NCI-H2196 (cell line): Measurements from ENCODE around the gene PLXNA1.

ENCODE experiments used
- DNase-seq: peaks from one replicate; lab custom pipeline; 2025; ENCODE audit not compliant: unreplicated experiment; lab: John Stamatoyannopoulos, UW

The PLXNA1 gene

DNA sequence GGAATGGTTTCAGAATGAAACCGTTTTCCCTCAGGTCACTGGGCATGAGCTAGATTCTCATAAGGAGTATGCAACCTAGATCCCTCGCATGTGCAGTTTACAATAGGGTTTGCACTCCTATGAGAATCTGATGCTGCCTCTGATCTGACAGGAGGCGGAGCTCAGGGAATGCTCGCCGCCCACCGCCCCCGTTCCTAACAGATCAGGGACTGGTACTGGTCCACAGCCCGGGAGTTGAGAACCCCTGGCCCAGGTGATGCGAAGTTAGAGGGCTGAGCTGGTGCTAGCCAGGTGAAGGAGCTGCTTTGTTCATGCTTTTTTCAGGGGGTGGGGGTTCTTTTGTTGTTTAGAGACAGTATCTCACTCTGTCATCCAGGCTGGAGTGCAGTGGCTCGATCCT lies 15.5 kb upstream of the PLXNA1 start:
- no peak for DNase-seq

DNA sequence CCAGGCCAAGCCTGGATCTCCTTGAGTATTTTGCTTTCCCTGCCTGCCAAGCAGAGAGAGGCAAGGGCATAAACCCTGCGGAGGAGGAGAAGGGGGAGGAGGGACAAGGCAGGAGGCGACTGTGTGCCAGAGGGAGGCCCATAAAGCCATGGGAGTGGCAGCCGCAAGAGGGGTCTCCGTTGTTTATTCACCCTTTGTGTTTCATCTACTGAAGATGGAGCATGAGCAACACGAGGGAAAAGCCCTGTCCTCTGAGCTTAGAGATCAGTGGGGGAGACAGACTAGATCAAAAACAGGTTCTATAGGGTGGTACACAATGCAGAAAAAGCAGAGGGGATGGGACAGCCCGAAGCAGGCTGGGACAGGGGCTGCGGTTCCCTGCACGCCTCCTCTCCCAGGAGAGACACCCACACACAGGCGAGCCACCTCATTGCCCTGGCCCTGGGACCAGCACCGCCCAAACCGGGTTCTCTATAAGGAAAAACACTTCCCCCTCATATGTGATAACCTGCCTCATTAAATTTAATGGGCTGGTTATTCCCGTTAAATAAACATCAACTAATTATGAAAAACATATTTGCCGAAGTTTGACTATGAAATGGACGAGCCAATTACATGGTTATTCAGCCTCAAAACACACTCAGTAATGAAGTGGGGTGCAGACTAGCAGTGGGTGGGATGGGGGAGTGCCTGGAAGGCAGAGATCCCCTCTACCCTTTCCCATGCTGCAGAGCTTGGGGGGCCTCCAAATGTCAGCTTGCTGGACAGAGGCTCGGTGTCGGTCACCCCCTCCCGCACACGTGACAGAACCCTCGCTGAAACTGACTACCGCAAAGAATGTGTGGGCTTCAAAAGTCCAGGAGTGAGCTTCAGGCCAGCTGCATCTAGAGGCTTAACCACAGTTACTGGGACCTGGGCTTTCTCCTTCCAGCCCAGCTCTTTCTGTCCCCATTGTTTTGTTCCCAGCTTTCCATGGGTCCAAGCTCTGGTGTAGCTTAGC lies 14.2 kb upstream of the PLXNA1 start:
- no peak for DNase-seq

DNA sequence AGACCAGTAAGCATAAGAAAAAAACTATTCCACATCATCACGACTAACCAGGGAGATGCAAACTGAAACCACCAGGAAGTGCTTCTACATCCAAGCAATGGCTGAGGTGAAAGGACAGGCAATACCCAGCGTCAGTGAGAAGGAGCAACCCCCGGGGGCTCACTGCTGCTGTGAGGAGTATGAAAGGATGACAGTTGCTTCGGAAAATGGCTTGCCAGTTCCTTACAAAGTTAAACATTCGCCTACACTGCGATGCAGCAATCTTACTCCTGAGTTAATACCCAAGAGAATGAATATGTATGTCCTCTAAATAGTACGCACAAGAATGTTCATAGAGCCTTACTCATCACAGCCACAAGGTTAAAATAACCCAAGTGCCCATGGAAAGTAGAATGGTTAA lies 13.3 kb upstream of the PLXNA1 start:
- DNase-seq: no peak

DNA sequence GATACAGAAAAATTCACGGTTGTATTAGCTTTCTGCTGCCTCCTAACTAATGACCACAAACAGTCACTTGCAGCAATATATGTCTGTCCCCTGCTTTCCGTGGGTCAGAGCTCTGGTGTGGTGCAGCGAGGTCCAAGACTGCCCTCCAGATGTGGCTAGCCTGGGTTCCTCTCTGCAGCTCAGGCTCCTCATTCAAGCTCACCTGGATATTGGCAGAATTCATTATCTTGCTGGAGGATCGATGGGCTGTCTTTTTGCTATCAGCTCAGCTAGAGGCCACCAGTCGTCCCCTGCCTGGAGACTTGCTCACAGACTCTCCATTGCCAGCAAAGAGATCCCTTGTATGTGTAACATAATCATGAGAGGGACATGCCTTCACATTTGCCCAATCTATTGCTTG lies 12.8 kb upstream of the PLXNA1 start:
- no peak for DNase-seq

DNA sequence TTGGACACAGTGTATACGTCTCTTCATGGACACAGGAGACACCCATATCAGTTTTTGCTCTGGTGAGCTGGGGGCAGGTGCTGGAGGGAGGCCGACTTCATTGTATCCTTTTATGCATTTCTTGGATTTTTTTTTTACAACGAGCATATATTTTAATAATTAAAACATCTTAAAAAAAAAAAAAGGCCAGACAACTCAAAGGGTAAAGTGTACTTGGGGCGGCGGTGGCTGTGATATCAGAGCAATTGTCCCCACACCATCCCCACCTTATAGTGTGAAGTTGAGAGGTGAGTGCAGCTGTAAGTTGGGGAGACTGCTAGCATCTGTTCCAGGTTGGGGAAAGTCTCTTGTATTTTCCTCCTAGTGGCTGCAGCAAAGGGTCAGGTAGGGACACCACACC lies 12.0 kb upstream of the PLXNA1 start:
- no peak for DNase-seq

DNA sequence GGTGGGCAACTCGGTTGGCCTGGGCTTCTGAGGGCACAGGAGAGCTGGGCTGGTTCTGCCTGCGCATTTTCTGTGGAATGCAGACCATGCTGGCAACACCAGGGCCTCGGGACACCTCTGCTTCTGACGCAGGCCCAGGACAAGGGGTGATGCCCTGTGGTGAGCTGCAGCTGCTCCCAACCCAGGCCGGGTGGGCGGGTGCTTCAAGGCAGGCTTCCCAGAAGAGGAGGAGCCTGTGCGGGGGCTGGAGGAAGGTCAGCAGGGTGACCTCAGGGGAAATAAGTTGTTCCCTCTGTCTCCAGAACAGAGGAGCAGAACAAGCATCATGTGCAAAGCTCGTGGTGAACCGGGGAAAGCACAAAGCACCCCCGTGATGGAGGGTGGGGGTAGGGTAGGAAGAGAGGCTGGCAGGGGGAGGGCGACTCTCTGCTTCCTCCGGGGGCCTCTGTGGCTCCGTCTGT lies 11.0 kb upstream of the PLXNA1 start:
- no peak for DNase-seq

DNA sequence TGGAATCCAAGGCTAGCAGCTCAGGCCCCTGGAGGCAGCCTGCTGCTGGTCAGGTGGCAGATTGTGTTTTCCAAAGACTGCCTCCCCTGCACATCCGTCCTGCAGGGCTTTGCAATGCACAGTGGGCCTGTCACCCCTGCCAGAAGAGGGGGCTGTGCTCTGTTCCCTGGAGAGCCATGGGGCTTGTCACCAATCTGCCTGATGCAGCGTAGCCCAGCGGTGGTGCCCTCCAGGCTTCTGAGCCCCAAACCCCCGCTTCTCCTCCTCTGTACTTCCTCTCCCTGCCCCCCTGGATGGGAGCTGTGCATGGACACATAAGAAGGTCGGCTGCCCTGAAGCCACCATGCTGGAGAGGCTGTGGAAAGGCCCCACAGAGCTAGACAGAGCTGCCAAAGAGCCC lies 10.0 kb upstream of the PLXNA1 start:
- DNase-seq: no peak

DNA sequence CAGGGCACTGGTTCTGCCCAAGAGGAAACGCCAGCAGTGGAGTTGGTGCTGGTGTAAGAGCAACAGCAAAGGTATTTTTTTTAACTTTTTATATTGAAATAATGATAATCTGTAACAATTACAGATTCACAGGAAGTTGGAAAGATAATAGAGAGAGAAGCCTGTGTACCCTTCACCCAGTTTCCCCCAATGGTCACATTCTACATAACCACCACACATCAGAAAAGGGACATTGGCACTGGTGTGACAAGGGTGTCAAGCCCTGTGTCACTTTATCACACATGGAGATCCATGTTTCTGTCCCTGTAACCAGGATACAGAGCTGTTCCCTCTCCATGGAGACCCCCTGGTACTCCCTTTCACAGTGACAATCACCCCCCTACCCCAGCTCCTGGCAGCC lies 9.1 kb upstream of the PLXNA1 start:
- no peak for DNase-seq

DNA sequence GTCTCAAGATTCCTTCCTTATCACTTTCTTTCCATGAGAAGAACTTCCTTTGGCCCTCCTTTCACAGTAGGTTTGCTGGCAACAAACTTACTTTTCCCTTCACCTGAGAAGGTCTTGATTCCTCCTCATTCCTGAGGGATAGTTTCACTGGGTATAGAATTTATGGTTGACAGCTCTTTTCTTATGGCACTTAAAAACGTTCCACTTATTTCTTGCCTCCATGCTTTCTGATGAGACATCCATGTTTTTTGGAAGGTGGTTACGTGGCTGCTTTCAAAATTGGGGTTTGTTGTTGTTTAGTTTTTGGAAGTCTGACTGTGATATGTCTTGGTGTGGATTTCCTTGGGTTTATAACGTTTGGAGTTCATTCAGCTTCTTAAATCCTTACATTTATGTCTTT lies 8.2 kb upstream of the PLXNA1 start:
- DNase-seq: no peak

DNA sequence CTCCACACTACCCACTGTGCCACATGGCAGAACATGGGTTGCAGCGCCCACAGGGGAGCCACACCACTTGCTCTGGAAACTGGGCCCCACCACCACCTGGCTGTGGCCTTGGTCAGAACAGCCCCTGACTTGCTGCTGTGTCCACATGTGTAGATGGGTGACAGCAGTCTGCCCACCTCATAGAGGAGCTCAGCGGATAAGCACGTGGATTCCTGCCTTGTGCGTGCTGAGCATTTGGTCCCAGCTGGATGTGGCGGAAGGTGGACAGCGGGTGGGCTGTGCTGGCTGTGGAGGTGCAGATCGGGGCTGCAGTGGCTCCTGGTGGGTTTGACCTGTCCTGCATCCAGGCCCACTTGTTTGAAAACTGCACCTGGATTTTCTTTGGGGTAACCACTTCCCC lies 6.0 kb upstream of the PLXNA1 start:
- DNase-seq: no peak

DNA sequence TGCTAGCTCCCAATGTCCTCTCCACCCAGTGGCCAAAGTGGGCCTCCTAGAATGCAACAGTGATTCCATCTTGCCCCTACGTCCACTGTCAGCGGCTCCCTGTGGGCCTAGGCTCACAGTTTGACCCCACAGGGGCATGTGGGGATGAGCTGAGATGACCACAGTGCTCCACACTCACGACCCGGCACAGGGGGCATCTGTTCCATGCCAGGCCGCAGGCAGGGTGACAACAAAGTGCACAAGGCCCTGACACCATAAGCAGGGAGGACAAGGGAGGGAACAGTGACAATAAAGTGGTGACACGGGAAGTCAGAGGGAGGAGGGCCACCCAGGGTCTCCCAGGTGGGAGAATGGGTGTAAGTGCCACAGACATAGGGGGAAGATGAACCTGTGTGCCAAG lies 5.1 kb upstream of the PLXNA1 start:
- DNase-seq: no peak

DNA sequence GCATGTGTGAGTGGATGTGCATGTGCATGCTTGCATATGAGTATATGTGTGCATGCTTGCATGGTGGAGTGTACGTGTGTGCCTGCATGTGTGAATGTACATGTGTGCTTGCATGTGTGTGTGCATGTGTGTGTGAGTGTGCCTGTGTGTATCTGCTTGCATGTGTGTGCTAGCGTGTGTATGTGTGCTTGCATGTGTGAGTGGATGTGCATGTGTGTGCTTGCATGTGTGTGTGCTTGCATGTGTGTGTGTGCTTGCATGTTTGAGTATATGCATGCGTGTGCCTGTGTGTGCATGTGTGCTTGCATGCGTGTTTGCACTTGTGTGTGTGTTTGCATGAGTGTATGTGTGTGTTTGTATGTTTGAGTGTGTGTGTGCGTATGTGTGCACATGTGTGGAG lies 4.6 kb upstream of the PLXNA1 start:
- DNase-seq: no peak

DNA sequence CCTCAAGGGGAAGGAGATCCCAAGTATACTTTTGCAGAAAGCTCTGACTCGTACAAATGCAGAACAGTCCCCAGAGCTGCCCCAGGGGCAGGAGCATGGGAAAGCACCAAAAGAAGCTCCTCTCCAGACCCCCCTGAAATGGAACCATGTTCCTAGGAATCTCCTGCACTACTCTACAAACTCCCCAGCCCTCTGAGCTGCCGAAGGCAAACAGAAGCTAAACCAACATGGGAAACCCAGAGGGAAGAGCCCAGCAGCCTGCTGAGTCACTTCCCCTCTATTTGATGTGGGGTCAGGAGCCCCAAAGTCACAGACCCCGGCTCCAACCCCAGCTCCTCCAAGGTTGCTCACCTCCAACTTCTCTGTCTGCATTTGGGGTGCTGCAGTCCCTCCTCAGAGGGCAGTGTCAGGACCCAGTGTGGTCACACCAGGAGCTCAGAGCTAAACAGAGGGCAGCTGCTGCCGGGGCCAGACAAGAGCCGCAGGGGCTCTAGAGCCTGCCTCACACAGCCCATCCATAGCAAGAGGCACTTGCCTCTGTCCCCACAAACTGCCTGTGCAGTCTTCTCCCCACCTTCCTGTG lies 3.8 kb upstream of the PLXNA1 start:
- DNase-seq: no peak

DNA sequence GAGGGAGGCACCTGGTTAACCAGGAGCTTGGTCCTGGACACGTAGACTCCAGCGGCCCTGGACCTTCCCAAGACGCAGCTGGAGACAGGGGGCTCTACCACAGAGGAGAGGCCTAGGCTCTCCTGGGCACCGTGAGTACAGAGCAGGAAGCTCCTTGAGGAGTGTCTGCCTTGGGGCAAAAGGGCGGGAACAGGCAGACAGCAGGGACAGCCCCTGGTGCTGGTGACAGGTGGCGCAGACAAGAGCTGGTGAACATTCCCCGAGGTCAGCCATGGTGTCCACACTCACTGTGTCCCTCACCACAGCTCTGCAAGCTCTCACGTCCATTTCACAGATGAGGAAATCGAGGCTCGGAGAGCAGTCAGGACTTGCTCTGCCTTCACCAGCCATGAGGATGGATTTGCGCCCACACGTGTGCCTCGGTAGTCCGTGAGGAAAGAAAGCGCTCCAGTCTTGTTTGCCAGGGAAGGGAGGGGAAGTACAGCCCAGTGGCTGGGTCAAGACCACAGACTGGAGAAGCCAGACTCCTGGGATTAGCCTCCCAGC lies 2.6 kb upstream of the PLXNA1 start:
- no peak for DNase-seq

DNA sequence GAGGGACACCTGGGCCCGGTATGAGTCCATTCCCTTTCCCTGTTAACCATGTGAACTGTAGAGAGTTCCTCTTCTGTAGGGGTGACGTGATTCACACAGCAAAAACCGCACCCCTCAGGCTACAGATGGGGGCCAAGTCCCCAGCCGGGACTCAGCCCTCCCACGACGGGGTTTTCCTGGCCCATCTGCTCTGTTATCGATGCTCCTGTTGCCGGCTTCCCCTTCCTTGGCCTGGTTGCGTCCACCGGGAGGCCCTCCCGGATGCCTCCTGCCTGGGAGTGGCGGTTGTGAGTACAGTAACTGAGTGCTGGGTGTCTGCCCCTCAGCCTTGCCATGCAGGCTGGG lies 817 bp upstream of the PLXNA1 start:
- peak; percentile 49 for DNase-seq

DNA sequence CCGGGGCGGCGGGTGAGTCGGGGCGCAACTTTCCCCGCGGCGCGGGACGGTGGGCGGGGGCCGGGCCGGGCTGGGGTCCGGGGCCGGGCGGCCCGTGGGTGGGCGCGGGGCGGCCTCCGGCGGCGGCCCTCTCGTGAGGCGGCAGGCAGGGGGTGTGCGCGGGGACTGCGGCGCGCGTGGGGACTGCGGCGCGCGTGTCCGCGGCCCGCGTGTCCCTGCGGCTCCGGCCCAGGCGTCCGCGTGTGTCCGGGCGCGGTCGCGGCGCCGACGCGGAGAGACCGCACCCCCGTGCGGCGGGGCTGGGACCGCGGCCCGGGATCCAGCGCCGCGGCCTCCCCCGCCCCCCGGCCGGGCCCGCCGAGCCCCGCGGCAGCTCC lies 349 bp downstream of the PLXNA1 start:
- no peak for DNase-seq

DNA sequence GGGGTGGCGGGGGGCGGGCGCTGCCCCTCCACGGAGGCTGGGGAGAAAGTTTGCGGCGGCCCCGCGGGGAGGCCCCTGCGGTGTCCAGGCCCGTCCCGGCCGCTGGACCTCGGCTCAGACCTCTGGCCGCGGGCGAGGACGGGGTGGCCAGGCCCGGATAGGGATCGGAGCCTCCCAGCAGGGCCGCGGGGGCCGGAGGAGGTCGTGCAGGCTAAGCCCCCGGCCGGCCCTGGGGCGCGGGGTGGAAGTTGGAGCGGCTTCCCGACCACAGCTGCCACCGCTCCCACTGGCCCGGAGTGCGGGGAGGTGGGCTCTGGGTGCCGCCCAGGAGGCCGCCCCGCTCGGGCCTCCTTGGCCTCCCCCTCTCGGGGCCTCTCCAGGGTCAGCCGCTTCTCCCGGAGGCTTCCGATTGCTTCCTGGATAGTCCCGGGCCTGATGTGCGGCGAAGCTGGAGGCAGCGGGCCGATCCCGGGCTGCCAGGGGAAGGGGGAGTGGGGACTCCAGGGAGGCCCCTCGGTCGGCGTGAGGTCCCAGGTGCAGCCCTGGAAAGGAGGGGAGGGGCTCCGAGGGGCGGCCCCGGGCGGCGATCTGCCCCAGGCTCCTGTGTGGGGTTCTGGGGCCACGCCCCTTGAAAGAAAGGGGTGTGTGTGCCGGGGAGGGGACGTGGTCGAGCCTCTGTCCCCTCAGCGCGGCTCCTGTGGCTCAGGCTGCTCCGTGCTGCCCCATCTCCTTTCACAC lies 907 bp downstream of the PLXNA1 start:
- DNase-seq: peak; percentile 16

DNA sequence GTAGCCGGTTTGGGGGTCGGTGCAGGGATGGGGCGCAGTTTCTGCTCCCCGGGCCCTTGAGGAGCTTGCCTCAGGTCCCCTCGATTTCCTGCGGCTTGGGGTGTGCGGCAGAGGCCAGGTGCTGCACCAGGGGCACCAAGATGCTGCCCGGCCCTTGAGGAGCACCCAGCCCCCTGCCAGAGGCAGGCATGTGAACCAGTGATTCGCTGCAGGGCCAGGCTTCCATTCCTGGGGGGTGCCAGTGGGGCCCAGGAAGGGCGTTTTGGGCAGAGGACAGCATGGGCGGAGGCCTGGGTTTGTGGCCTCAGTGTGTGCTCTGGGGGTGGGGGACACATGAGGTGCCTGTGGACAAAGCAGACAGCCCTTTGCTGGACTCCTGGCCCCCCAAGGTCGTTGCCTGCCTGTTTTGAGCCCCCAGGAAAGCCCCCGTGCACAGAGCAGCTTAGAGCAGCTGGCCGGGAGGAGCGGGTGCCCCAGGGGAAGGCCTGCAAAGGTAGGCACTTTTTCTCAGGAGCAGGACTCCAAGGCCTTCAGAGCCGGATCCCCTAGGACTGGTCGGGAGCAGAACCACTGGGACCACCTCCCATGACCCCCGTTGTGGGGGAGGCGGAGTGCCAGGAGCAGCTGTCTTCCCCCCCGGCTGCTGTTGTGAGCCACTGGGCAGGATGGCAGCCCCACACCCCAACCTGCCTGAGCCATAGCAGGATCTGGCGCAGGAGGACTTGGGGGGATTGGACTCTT lies 1.6 kb downstream of the PLXNA1 start:
- no peak for DNase-seq

DNA sequence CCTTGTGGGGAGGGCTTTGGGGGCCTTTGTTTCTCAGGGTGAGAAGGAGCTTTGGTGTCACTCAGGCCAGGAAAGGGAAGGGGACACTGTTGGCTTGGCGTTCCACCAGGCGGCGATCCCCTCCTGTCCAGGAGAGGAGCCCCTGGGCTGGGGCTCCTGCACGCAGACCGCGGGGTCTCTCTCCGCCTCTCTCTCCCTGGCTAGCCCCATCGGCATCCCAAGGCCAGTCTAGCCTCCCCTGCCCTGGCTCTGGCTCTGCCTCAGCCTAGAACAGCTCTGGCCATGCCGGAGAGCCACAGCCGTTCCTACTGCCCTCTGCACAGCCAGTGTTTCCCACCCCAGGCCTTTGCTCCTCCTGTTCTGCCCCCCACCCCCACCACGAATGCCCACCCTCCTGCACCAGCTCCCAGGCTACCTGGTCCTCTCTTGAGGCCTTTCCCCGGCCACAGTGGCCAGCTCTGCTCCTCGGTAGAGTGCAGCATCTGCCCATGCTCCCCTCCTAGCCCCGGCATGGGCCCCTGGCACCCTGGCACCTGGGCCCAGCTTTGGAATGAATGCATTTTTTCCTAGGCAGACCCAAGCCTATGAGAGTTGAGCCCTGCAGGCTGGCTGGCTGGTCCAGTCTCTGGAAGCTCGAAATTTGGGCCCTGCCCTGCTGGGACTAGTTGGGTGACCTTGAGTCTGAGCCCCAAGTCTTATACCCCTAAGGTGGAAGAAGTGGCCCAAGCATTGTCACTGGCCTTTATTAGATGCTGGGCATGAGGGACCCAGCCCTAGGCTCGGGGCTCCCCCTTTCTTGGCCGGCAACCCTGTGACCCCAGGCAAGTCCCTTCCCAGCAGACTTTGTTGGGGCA lies 2.4 kb downstream of the PLXNA1 start:
- DNase-seq: no peak

DNA sequence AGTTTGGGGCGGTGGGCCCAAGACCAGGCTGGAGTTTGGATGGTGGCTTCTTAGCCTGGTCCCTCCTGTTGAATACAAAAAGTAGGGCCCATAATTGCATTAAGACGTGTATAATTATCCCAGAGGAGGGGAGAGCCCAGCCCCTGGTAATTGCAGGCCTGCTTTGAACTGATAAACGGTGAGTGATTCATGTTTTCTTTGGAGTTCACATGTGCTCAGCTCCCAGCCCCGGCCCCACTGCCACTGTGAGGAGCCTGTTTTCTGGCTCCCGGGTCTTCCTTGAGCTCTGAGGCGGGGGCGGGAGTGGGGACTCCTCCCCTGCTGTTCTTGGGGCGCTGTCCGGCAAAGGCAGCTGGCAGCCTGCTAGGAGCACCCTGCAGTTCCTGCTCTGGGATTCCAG lies 3.1 kb downstream of the PLXNA1 start:
- no peak for DNase-seq
